Stimulated activated CD8-positive, alpha-beta memory T cell treated with anti-CD3 and anti-CD28 coated beads, Interleukin-7, amount 100 ng/mL, for 4 hours (primary cell): ENCODE results near the gene SLC45A3.

Source experiments
- DNase-seq, 2 donors: peaks; one replicate each; pipeline ENCODE4 v3.0.0-alpha.2; 2020; ENCODE audit warnings: low read depth in 2 of 2

SLC45A3 gene

DNA sequence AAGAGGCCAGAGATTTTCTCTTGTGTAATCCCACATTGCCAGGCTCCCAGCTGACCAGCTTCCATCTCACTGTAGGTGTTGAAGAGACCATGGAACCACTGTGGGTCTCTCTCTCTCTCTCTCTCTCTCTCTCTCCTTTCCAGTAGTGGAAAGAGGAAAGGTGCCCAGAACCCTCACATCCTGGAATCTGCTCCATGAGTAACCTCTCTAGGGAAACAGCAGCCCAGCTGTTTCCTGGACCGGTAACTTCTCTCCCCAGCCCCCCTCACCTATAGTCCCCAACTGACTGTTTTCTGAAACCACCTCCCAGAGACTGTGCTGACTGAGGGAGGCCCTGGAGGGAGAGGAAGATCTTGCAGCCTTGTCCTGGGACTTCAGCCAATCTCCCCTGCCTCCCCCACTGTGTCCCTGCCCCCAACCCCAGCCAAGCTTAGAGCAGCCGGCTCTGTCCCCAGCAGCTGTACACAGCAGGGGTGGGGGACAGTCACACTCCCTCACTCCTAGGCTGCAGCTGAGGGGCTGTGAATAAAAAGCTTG is 20.6 kb upstream of the SLC45A3 start:
- DNase-seq: no peak

DNA sequence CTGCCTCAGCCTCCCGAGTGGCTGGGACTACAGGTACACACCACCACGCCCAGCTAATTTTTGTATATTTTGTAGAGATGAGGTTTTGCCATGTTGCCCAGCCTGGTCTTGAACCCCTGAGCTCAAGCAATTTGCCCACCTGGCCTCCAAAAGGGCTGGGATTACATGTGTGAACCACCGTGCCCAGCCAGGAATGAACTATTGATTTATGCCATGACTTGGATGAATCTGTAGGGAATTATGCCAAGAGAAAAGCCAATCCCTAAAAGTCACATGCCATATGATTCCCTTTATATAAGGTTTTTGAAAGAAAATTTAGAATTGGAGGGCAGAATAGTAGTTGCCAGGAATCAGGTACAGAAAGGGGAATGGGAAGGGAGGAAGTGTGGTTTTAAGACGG is 19.1 kb upstream of the SLC45A3 start:
- no peak for DNase-seq

DNA sequence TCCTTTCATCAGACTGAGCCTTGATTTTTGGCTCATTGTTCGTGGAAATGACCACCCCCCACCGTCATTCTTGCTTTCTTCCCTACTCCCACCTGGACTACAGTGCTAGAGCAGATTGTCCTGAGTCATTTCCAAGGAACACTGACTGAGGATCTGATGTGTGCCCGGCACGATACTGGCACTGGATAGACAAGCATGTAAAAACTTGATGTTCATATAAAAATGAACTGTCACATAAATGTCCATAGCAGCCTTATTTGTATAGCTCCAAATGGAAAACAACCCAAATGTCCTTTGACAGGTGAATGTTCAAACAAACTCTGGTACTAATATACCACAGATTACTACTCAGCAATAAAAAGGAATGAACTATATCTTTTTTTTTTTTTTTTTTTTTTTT is 18.6 kb upstream of the SLC45A3 start:
- no peak for DNase-seq

DNA sequence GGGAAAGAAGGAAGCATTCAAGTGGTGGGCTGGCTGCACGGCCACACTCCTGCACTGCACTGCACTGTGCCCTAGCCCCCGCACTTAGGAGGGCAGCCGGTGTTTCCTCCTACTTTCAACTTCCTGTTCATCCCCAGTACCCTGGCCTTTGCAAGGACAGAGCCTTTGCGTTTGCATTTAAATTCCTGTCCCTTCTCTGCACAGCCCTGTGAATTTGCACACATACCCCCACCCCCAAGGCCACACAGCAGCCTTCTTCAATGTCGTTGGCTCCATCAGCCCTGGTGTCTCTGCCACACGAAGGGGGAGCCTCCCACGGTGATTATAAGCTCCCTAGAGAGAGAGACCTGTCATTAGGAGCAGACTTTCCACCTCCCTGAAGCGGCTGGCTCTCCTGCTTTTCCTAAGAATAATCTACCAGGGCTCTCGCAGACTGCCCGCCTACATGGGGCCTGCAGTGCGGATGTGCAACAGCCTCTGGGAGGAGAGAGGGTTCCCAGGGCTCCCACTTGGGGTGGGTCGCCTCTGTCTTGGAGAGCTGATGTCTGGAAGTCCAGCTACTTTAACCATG is 13.2 kb upstream of the SLC45A3 start:
- no peak for DNase-seq

- DNase-seq: no peak
These were observed 12.1 kb upstream of the SLC45A3 start for GRCh38 chr1:205692423-205692822.

DNA sequence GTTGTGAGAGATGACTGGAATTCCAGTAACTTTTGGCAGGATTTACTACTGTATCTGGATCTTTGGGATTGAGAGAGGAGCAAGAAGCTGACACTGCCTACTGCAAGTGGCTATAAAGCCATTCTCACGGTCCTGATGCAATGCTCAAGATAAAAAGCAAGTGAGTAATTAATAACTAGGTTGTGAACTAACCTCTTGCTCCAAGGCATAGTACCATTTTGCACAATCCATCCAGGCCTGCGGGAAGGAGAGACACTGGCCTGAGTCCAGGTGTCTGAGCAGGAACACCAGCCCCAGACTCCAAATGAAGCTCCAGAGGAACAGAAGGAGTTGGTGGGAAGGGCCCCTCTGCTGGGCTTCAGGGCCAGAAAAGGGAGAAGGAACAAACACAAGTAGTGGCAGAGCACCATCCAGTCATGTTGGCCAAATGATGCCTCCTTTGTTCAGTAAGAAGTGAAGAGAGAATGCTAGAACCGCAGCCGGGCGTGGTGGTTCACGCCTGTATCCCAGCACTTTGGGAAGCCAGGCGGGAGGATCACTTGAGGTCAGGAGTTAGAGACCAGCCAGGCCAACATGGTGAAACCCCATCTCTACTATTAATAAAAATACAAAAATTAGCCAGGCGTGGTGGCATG is 9.9 kb upstream of the SLC45A3 start:
- DNase-seq: no peak

- no peak for DNase-seq
These were observed 9.2 kb upstream of the SLC45A3 start for GRCh38 chr1:205689479-205689878.

- no peak for DNase-seq
These were observed 8.1 kb upstream of the SLC45A3 start for GRCh38 chr1:205688171-205689080.

- DNase-seq: no peak
These were observed 6.9 kb upstream of the SLC45A3 start for GRCh38 chr1:205687242-205687641.

DNA sequence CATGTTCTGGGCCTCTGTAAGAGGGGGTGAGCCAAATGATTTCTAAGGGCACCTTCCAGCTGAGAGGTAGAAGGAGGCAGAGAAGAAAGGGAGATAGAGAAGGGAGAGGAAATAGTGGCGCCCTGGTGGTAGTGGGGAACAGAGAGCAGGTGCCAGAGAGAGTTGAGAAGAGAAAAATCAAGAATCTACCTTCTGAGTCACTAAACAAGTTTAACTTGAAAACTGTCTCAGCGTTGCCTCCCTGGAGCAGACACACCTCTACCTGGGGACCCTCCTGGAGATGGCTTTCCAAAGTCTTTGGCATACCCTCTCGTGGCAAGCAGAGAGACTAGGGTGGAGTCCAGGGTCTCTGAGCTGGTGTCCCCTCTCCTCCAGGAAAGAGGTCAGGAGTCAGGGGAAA is 1.1 kb upstream of the SLC45A3 start:
- DNase-seq: no peak

DNA sequence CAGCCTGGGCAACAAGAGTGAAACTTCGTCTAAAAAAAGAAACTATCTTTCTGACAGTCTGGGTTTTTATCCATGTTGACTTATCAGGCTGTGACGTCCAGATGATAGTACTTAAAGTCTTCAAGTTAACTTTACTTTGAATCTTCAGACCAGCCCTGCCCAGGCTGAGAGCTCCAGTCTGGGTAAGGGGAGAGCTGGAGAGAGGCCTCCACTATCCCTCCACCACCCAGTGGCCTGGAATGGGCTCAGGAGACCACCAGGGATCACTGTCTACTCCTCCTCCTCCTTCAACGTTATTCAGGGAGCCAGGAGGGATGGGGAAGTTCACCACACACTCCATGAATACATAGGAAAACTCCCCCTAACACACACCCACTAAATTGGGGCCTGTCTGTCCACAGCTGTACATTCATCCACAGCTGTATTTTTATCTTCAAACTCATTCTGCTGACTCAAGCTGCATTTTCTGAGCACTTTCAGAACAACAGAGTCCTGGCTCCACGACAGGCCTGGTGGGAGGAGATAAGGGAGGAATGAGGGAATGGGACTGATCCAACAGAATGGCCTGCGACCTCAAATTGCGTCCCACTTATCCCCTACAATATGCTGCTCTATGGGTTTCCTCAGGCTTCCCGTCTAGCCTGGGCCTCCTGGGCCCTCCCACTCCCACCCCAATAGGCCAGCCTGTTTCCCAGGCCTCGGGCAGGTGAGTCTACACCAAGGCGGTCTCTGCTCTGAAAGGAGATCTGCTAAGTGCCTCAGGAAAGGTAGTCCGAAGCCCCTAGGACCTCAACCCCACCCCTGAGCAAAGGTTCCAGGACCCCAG is 1.8 kb downstream of the SLC45A3 start:
- no peak for DNase-seq

DNA sequence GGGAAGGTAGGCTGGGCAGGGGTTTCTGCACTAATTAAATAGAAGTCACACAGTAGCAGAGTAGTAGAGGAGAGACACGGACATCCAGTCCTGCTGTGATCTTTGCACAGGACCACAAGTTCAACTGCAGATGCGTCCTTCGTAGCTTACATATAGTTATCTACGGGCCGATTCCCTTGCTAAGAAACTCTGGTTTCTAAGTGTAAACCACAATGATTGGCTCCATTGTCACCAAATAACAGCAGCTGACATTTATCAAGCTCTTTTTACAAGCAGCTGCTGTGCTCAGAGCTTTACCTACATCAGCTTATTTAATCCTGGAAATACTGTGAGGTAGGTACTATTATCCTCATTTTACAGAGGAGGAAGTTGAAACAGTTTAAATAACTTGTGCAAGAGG is 3.1 kb downstream of the SLC45A3 start:
- no peak for DNase-seq

DNA sequence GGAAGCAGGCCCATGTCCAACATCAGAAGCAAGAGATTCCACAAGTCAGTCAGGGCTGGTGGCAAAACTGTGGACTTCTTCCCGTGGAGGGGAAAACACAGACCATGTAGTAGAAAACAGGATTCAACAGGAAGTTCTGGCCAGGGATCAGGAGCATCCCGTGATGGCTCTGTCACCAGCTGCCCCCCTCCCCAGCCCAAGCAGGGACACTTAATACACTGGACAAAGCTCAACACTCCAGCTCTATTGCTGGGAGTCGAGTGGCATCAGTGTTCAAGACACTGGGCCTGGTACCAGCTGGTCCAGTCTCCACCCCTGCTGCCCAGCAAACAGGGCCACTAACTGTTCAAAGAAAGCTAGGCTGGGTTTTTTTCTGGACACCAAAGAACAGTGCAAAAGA is 3.7 kb downstream of the SLC45A3 start:
- no peak for DNase-seq

- DNase-seq: no peak
These were observed 4.3 kb downstream of the SLC45A3 start for GRCh38 chr1:205676002-205676401.

- no peak for DNase-seq
These were observed 5.1 kb downstream of the SLC45A3 start for GRCh38 chr1:205675247-205675646.

DNA sequence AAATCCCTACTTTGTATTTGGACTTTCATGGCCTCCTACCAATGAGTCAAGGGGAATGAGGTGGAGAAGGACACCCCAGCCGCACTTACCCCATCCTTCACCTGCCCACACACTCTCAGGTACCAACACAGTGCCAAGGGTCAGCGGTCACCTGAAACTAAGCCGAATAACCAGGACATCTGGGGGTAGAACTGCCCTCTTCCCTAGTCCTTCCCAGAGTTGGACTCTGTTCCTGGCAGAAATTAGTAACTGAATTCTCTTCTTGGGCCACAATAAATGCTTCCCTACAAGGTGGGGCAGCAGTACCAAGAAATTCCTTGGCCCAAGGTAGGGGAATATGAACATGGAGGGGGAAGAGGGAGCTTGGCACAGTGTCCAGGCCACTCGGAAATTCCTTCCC is 7.3 kb downstream of the SLC45A3 start:
- DNase-seq: no peak

DNA sequence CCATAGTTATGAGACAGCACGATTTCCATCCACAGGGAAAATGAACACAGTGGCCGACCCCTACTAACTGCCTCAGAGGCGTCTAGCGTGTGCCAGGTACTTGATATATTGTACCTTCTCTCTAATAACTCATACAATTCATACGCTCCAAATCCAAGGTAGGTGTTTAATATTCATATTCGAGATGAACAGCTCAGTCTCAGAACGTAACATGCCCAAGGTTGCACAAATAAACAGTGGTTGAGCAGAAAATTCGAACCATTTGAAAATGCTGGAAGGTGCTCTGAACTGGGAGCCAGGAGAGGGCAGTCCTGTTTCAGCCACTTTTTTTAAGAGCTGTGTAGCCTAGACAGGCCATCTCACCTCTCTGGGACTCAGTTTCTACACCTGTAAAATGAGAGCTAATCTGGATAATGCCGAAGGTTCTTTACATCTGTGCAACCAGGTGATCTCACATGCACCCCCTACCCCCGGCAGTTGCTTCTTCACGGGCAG is 7.9 kb downstream of the SLC45A3 start:
- DNase-seq: no peak

GRCh38 chr1:205670611-205671430 is 9.5 kb downstream of the SLC45A3 start:
- no peak for DNase-seq

- no peak for DNase-seq
These were observed 10.2 kb downstream of the SLC45A3 start for GRCh38 chr1:205670150-205670446.

DNA sequence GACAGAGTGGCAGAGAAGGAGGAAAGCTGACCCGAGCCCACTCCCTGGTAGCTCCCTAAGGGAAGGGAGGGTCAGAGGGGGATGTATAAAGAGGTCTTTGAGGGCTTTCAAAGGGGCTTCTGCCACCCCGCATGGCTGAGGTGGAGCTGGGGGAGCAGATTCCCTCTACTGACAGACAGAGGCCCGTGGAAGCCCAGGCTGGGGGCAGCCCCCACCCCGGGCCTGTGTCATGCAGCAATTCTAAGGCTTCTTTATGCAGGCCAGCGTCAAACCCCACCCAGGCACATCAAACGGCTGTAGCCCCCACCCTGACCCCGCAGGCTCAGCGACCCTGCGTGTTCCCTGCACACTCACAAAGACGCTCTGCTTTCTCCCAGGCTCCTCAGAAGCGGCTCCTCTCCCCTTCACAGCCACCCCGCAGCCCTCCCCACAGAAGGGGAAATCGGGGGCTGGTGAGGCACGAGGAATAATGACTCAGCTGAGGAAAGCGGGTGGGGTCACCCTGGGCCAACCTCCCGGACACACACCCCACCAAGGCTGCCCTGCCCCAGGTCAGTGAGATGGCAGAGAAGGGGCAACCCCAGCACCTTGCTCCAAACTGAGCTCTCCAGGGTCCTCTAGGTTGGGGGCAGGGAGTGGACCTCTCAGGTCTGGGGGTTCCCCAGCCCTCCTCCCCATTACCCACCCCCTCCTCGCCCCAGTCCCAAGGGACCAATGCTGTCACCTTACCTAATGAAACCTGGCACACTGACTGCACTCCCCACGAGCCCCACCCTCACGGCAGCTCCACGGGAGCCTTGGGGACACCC is 10.8 kb downstream of the SLC45A3 start:
- no peak for DNase-seq
